ENCODE measurements around the gene NDST1.
A peak's percentile ranks its signal among the peaks of the same experiment; 100 is the strongest.
"Not testable (repeated sequence)": the region's sequence is repeated elsewhere in the genome, so short reads cannot be mapped to it uniquely, and the experiment has no call there.

NDST1 gene

DNA sequence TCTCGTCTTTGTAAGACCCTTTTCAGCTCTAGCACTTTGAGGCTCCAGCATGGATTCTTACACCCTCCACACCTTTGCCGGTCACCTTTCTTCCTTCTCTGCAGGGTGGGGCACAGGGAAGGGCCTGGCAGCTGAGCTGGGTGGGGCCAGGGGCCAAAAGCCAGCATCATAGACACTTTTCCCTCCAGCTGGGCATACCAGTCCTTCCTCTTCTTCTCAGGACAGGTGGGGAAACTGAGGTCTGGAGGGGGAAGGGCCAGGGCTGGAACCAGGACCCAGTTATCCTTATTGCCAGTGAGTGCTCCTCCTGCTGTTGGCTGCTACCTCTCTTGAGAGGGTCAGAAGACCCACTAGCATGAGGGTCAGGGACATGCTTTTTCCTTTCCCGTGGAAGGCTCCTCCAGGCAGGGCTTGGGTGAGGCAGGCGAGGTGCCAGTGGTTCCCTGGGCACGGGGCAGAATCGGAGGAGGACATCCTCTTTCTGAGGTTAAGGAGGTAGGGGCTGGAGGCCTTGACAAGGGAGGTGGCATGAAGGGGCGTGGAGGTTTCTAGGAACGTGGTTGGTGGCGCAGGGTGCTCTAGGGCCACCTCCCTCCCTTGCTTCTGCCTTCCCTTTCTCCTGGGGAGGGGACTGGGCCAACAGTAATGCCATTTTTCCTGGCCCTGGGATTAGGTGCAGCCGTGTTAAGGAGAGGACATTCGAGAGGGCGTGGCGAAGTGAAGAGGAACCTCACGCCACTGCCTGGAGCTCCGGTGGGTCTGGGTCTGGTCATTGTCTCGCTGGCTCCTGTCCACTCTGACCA lies at the start of gene NDST1:
Gene NDST1 (plus strand): TSS at position 658 of the 803 bp plus-strand sequence. CDS start 13,124 bp downstream, outside the sequence.
- no peak for DNase-seq (ENCODE audit: low read depth)

DNA sequence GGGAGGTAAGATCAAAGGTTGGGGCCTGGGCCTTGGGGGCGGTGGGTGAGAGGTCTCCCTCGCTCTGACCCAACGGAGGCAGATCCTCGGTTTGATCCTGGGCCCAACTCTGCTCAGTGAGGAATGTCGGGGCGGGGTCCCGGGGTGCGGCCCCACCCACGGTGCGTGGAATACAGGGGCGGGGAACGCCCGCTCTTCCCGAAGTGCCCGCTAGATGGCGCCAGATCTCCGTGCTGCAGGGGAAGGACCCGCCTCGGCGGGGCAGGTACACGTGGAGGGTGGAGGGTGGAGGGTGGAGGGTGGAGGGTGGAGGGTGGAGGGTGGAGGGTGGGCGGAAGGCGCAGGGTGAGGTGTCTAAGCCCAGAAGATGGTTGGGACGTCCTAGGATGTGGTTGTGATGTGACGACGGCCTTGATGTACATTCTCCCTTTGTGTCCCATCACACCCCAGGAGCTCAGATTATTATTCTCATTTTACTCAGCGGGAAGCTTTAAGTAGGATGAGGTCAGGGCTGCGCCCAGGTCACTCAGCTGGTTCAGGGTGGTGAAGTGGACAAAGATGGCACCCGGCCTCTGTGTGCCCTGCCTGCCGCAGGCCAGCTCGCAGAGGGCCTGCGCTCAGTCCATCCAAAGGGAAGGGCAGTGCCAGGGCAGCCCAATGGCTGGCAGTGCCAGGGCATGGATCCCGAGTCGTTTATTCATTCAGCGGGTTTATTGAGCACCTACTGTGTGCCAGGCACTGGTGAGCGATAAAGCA lies 49.0 kb upstream of the NDST1 start:
- DNase-seq (ENCODE audit: low read depth), result peak; percentile 77

DNA sequence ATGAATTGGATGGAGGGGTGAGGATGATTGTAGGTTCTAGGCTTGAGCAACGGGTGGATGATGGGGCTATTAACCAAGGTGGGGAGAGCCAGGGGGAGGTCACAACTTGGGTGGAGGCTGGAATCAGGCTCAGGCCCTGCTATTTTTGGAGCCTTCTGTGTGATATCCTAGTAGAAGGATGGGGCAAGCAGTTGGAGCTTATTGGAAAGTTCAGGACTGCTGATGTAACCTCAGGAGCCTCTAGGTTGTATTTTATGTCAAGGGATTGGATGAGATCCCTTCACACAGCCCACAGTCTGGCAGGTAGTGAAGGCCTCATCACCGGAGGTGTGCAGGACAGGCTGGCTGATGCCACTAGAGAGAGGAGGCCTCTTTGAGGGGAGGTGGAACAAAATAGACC lies 47.1 kb upstream of the NDST1 start:
- no peak for DNase-seq (ENCODE audit: low read depth)

DNA sequence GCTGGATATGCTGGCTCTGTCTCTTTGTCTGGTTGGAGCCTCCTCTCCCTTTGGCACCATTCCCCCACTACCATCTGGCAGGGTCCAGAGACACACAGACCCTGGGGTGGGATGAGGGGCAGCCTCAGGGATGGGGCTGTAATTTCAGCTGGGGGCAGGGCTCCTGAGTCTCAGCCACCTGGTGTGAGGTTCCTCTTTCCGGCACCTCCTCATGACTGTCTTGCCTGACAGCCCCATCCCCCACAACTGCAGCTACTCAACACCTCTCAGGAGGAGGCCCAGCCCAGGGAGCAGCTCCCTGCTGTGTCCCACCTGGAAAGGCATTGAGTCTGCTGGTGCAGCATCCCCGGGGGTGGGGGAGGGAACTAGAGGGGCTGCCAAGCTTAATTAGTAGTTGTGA lies 46.7 kb upstream of the NDST1 start:
- no peak for DNase-seq (ENCODE audit: low read depth)

DNA sequence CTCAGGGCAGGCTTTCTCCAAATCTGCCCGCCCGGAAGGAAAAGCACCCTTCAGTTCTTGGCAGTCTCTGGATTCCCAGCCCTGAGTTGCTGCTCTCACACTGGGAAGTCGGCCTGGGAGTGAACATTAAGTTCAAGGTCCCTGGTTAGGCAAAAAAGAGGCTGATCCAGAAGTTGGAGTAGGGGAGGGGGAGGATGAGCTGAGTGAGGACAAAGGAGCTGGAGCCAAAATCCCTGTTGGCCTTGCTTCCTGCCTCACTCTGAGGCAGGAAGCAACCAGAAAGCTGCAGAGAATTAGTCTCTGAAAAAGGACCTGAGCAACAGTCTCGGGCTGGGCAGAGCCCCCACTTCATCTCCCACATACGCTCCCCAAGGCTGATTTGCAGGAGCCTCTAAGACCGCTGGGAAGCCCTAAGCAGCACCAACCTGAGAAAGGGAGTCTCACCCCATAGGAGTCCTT lies 43.3 kb upstream of the NDST1 start:
- no peak for DNase-seq (ENCODE audit: low read depth)

DNA sequence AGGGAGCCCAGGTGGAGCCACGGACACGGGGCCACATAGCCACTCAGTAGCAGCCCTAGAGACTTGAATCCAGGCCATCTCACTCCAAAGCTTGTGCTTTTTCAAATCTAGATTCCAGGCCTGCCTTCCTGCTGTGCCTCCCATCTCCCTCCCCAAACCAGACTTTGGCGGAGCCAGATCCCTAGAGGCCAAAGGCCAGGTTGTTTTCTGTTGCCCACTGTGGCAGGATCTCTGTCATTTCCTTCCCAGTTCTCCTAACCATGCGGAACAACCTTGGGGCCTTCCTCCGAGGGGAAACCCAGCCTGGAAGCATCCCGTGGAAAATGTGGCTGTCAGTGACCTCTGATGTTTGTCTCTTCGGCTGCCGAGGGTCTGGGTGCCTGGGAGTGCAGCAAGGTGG lies 42.0 kb upstream of the NDST1 start:
- no peak for DNase-seq (ENCODE audit: low read depth)

DNA sequence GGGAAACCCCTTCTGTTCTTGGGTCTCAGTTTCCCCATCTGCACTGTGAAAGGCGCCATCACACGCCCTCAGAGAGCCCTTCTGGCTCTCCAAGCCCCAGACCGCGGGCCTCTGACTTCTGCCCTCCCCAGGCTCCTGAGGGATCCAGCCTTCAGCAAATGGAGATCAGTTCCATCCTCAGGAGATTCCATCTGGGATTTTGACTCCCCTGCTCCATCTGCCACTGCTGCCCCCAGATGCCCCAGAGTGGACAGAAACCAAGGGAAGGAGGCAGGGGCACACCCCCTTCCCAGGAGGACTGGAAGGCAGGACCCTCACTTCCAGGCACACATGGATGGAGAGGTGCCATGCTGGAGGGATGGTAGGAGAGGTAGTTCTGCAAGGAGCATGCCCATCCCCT lies 39.7 kb upstream of the NDST1 start:
- DNase-seq (ENCODE audit: low read depth), result no peak

DNA sequence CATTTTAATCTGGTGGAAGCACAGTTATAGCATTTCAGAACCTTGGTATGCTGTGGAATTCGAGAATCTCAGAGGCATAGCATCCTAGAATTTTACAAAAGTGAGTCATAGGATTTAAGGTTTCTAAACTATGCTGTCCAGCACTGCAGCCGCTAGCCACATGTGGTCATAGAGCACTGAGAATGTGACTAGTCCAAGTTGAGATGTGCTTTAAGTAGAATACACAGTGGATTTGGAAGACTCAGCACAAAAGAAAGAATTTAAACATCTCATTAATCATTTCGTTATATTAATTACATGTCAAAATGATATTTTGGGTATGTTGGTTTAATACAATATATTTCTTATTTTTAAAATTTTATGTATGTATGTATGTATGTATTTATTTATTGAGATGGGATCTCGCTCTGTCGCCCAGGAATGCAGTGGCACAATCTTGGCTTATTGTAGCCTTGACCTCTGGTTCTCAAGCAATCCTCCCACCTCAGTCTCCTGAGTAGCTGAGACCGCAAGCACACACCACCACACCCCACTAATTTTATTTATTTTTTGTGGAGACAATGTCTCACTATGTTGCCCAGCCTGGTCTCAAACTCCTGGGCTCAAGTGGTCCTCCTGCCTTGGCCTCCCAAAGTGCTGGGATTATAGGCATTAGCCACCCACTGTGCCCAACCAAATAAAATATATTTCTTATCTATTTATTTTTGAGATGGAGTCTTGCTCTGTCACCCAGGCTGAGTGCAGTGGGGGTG lies 38.0 kb upstream of the NDST1 start:
- DNase-seq (ENCODE audit: low read depth), result no peak

DNA sequence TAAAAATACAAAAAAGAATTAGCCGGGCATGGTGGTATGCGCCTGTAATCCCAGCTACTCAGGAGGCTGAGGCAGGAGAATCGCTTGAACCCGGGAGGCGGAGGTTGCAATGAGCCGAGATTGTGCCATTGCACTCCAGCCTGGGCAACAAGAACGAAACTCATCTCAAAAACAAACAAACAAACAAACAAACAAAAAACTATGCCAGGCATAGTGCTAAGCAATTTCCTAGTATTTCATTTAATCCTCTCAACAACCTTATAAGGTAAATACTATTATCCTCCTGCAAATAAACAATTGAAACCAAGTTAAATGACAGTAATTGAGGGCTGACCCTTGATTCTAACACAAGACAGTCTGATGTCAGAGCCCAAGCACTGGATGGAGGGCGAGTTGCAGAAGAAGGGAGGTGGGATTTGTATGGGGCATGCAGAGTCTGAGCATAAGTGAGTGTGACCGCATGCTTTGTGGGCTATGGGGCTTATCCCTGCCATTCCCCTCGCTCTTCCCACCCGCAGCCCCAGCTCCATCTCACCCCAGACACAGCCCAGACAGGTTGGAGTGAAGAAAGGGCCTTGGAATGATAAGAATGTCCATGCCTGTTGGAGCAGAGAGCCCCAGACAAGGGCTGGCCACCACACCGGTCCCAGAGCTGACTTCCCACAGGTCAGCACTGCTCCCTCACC lies 34.1 kb upstream of the NDST1 start:
- DNase-seq (ENCODE audit: low read depth), result no peak

DNA sequence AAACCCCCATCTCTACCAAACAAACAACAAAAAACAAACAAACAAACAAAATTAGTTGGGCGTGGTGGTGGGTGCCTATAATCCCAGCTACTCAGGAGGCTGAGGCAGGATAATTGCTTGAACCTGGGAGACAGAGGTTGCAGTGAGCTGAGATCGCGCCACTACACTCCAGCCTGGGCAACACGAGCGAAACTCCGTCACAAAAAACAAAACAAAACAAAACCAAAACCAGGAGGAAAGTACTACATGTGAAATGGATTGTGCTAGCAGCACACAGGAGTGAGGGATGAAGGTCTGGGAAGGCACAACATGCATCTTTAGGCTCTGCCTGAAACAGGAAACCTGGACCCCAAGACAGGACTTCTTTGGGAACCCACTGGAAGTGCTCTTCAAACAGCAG lies 31.4 kb upstream of the NDST1 start:
- DNase-seq (ENCODE audit: low read depth), result not testable (repeated sequence)

DNA sequence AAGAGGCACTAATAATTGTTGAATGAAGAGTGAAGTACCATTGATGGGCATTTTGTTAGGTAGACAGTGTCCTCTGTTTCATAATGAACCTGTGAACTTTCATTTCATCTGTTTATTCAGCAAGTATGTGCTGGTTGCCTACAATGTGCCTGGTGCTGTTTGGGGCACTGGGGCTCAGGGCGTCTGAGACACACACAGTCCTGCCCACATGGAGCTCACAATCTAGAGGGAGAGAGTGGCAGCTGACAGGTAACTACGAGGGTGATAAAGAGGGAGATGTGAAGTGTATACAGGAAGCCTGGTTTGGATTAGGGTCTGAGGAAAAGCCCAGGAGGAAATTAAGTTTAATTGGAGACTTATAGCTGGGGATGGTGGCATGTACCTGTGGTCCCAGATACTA lies 28.5 kb upstream of the NDST1 start:
- no peak for DNase-seq (ENCODE audit: low read depth)

DNA sequence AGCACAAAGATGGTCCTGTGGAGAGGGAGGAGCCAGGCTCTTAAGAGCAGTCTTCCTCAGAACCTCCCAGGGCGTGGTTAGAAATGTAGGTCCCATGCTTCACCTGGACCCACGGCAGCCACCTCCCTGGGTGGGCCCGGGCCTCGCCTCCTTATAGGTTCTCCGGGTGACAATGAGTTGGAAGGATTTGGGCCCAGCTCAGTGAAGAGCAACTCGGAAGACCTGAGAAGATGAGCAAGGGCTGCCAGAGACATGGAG lies 26.3 kb upstream of the NDST1 start:
- no peak for DNase-seq (ENCODE audit: low read depth)

DNA sequence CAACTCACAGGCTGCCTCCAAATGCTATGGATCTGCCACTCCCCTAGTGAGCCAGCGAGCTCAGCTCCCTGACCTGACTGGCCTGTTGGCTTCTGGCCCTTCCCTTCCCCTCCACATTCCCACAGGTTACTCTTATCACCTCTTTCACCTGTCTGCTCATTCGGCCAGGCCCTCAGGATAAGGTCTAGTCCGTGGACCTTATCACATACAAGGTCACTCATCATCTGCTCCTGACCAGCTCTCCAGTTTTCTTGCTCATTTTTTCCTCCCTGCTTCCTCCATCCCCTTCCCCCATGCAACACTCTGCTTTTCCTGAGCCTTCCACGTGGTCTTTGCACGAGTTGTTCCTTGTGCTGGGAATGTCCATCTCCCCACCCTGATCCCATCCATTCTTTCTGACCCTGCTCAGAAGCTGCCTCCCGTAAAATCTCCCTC lies 25.9 kb upstream of the NDST1 start:
- no peak for DNase-seq (ENCODE audit: low read depth)

DNA sequence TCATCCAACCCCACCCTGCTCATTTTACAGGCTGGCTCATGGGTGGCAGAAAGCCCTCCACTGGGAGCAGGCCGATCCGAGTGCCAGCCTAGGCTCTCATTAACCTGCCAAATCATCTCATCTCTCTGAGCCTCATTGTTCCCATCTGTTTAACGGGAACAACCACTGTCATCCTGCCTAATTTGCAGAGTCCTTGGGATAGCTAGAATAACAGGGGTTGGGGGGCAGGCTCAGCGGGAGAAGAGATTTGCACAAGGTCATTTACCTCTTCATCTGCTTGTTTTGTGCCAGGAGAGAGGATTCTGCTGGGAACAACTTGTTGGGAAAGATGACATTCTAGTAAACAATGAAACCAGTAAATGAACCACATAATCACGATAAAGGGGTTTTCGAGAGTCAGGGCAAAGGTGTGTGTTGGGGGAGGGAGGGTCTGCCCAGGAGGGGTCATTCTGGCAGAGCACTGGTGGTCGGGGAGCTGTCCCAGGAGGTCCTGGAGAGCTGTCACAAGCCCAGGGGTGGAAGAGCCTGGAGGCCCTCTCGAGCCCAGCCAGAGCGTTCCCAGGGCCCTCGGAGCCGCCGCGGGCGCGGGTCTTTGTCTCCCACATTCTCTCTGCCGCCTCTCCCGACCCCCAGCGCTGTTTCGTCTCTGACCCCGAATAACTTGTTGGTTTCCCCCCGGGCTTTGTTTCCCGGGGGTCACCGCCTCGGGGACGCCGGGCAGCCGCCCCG lies 22.8 kb upstream of the NDST1 start:
- DNase-seq (ENCODE audit: low read depth), result no peak

DNA sequence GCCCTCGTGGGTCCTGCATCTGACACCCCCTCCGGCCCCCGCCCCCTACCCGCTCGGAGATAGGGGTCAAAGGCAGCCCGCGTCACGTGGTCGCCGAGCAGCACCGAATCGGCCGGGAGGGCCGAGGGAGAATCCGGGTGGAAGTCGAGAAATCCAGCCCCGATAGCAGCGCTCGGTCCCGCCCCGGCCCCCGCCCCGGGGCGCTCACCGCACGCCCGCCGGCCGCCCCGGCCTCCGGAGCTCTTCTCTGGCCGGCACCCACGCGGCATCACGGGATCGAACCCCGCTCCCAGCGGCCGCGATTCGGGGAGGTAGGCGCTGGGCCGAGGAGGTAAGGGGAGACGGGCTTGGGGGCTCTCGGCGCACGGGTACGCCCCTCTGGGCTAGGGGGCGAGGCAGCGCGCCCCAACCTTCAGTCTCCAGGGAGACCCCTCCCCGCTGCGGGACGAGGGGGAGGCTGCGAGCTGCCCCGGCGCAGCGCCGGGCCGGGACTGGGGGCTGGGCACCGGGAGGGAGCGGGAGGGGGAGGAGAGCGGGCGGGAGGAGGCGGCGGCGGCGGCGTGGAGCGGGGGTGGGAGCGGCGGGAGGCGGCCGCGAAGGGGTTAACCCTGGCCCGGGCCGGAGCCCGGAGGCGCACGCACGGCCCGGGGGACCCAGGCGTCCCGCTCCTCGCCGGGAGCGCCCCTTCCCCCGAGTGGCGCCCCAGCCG lies 22.1 kb upstream of the NDST1 start:
- DNase-seq (ENCODE audit: low read depth), result no peak

DNA sequence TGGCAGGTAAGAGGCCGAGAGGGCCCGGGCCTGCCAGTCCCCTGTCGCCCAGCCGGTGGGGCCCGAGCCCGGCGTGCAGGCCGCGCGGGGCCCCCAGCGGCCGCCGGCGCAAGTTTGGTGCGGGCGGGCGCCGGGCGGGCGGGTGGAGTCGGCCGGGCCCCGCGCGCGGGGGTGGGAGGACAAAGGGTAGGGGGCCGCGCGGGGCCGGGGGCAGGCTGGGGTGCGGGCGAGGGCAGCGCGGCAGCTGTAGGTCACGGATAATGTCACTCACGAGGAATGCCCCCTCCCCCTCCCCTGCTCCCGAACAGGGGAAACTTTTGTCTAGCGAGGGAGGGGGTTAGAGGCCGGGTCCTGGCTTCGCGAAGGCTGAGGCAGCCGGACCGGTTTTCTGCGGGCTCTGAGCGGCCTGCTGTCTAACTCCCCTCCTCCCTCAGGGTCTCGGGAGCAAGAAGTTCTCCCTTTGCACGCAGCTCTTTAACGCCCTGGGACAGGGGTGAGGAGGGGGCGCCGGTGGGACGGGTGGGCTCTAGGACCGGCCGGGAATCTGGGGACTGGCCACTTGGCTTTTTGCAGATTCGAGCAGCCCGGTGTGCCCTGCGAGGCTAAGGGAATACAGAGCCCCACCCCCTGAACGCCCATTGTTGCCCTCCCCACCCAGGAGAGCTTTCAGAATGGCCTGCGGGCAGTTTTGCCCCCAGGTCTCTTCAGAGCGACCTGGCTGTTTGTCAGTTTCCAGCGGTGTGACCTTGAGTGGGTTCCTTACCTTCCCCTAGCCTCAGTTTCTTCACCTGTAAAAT lies 21.3 kb upstream of the NDST1 start:
- DNase-seq (ENCODE audit: low read depth), result no peak

DNA sequence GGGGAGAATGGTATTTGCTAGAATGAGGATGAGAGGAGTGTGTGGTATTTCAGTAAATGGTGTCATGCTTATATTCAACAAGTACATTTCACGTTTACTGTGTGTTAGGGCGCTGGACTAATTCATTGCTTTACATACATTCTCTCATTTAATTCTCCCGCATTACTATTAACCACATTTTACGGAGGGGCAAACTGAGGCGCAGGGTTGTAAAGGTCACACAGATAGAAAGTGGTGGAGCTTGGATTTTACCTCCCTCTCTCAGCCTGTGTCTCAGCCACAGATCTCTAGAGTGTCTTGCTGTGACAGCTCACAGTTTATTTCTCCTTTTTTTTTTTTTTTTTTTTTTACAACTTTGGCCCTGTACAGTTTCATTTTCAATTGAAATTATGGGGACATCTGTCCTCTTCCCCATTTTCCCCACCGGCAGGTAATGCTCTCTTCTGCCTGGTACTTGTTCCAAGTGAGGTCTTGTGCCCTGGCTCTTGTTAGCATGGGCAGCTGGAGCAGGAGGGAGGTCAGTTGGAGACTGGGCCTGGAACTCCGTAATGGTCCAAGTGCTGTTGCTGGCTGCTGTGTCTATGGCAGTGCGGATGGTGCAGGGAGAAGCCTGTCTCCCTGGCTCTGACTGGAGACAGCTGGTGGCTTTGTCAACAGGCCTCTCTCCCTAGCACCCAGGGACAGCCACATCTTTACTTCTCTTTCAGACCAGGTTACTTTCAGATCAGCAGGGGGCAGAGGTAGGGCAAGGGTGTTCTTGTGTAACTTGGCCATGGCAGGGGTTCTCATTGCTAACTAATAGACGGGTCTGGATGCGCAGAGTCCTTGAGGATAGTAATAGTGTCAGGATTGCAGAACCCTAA lies 20.5 kb upstream of the NDST1 start:
- no peak for DNase-seq (ENCODE audit: low read depth)

DNA sequence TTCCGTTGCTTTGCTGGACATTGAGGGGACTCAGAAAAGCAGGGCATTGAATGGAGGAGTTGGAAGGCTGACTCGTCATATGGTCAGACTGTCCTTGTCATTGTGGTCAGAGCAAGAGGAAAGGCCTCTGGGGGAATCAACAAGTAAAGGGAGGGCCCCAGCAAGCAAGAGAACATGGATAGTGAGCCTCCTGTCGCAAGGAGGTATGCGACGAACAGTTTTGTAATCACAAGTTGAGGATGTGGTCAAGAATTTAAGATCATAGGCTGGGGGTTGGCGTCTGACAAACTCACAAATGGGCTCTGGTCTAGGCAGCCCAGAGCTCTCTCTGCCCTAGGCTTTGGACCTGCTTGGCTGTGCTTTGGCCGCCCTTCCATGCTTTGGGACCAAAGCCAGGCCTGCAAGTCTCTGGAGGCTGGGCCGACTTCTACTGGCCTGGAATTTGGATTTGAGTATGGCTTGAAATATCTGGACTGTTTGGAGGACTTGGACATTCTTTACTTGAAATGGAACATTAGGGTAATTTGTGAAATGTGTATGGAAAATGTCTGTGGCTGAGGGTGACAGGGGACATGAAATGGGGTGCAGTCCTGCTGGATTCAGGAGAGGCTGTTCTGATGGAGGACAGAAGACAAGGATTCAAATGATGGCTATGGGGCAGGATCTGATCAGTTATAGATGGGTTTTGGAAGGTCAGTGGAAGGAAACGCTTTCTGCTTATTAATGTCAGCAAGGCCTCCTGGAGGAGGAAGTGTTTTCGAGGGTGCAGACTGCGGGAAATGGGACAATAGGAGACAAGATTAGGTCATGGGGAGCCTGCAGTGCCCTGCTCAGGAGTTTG lies 19.2 kb upstream of the NDST1 start:
- no peak for DNase-seq (ENCODE audit: low read depth)
